HEK293T (cell line): ENCODE data around the gene NPPC.

Experiments
- ARNT ChIP-seq: fragments of 450-650 bp; IDR thresholded peaks from 2 replicates; pipeline ENCODE4 v1.6.1; 2017; ENCODE audit warnings: mild to moderate bottlenecking
- BHLHE40 ChIP-seq: fragments of 450-650 bp; IDR thresholded peaks from 2 replicates; pipeline ENCODE4 v1.6.1; 2016; ENCODE audit warnings: mild to moderate bottlenecking, moderate library complexity, borderline replicate concordance
- CTBP1 ChIP-seq: fragments of 450-650 bp; IDR thresholded peaks from 2 replicates; pipeline ENCODE4 v1.6.1; 2016; ENCODE audit warnings: borderline replicate concordance
- ELF4 ChIP-seq: fragments of 450-650 bp; IDR thresholded peaks from 2 replicates; pipeline ENCODE4 v1.6.1; 2017; ENCODE audit warnings: antibody characterized with exemption
- FOXA1 ChIP-seq: fragments of 450-650 bp; IDR thresholded peaks from 2 replicates; pipeline ENCODE4 v1.6.1; 2016; ENCODE audit warnings: mild to moderate bottlenecking
- FOXK2 ChIP-seq: fragments of 450-650 bp; IDR thresholded peaks from 2 replicates; pipeline ENCODE4 v1.6.1; 2016; ENCODE audit warnings: mild to moderate bottlenecking
- FOXM1 ChIP-seq: fragments of 450-650 bp; IDR thresholded peaks from 2 replicates; pipeline ENCODE4 v1.6.1; 2017; ENCODE audit warnings: mild to moderate bottlenecking, borderline replicate concordance
- HDGF ChIP-seq: fragments of 450-650 bp; IDR thresholded peaks from 2 replicates; pipeline ENCODE4 v1.6.1; 2017; ENCODE audit warnings: antibody characterized with exemption, borderline replicate concordance
- L3MBTL2 ChIP-seq: fragments of 450-650 bp; conservative IDR thresholded peaks from 2 replicates; pipeline ENCODE4 v1.6.1; 2016; ENCODE audit warnings: mild to moderate bottlenecking
- NFRKB ChIP-seq: fragments of 450-650 bp; IDR thresholded peaks from 2 replicates; pipeline ENCODE4 v1.6.1; 2016; ENCODE audit warnings: mild to moderate bottlenecking, moderate library complexity
- SP1 ChIP-seq: fragments of 450-650 bp; IDR thresholded peaks from 2 replicates; pipeline ENCODE4 v1.6.1; 2017
- SUZ12 ChIP-seq: fragments of 450-650 bp; IDR thresholded peaks from 2 replicates; pipeline ENCODE4 v1.6.1; 2016; ENCODE audit warnings: mild to moderate bottlenecking
- TARDBP ChIP-seq: fragments of 450-650 bp; IDR thresholded peaks from 2 replicates; pipeline ENCODE4 v1.6.1; 2016
- ZNF384 ChIP-seq: fragments of 450-650 bp; IDR thresholded peaks from 2 replicates; pipeline ENCODE4 v1.6.1; 2016

DNA sequence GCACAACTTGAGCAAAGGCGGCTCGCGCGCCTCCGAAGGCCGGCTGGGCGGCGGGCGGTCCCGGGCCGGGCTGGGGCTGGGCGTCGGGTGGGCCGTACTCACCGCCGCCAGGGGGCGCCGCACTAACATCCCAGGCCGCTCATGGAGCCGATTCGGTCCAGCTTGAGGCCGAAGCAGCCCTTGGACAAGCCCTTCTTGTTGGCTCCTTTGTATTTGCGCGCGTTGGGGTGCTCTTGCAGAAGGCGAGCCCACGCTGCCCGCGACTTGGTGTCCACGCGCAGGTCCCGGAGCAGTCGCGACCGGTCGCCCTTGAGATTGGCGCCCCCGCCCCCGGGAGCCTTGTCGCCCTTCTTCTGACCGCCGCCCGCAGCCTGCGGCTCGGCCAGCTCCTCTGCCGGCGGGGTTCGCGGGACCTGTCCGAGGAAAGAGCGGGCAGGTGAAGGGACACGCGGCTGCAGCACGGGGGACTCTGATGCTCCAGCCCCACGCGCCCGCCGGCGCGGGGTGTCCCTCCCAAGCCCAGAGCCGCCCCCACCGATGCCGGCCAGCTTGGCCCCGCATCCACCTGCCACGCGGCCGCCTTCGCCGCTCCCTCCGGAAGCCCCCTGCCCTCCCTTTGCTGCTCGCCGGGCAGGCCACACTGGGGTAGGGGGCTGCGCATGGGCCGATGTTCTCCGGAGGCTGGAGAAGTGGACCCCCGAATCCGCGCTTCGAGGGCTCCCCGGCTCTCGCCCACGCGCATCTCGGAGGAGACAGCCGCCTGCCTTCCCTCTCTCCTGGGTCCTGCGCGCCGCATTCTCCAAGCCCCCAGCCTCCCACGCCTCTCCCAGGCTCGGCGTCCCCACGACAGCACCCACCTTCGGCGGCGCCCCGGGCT lies 655 bp downstream of the NPPC start:
- TF ChIP-seq BHLHE40 (no peak), FOXM1 (no peak), TARDBP (no peak), ZNF384 (no peak), HDGF (peak; percentile 33; the same call in 1 of the 2 replicates), NFRKB (no peak), SP1 (no peak), L3MBTL2 (peak; percentile 77), CTBP1 (no peak), ARNT (no peak), FOXA1 (no peak), FOXK2 (no peak), SUZ12 (no peak), ELF4 (no peak)
